NCI-H524 treated with DMSO at 0.1 percent for 48 hours (cell line): ENCODE results near the gene NKX6-2.

Experiments
- DNase-seq: peaks from one replicate; lab custom pipeline; 2025; lab: John Stamatoyannopoulos, UW

Gene NKX6-2

DNA sequence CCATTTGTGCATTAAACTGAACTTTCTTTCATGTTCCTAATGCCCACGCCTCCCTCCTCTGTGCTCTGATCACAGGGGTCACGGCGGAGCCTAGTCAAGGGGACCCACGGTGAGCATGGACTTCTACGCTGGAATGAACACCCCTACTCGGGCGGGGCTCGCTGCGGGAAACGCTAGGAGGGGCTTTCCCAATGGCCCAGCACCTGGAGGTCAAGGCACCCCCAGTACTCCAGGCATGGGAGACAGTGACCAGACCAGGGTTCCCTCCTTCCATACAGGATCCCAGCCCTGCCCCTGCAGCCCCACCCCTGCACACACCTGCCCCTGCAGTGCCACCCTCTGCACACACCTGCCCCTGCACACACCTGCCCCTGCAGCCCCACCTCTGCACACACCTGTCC, 27.1 kb upstream of the NKX6-2 start:
- no peak for DNase-seq

GRCh38 chr10:132812520-132812919, 26.6 kb upstream of the NKX6-2 start:
- DNase-seq, result no peak

DNA sequence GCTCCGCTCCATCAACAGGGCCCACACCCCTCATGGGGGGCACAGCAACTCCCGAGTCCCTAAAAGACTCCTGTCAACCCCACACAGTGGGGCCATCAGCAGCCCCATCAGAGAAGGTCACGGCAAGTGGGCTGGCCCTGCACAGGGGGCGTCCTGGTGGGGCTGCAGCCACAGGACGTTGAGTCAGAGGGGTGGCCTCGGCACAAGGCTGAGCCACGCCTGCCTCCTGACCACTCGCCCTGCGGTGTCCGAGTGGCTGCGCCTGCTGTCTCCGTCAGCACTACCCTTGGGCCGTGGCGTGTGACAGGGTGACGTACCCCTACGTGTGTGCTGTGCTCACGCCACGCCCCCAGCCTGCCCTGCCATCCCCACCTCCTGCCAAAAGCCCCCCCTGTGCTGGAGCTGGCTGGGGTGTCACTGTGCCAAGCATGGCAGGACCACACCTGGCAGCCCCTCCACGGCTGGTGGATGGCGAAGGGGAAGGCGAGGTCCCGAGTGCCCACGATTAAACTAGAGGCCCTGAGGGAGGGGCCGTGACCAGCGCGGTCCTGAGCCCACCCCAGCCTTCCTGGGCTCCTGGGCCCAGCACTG, 26.0 kb upstream of the NKX6-2 start:
- no peak for DNase-seq

DNA sequence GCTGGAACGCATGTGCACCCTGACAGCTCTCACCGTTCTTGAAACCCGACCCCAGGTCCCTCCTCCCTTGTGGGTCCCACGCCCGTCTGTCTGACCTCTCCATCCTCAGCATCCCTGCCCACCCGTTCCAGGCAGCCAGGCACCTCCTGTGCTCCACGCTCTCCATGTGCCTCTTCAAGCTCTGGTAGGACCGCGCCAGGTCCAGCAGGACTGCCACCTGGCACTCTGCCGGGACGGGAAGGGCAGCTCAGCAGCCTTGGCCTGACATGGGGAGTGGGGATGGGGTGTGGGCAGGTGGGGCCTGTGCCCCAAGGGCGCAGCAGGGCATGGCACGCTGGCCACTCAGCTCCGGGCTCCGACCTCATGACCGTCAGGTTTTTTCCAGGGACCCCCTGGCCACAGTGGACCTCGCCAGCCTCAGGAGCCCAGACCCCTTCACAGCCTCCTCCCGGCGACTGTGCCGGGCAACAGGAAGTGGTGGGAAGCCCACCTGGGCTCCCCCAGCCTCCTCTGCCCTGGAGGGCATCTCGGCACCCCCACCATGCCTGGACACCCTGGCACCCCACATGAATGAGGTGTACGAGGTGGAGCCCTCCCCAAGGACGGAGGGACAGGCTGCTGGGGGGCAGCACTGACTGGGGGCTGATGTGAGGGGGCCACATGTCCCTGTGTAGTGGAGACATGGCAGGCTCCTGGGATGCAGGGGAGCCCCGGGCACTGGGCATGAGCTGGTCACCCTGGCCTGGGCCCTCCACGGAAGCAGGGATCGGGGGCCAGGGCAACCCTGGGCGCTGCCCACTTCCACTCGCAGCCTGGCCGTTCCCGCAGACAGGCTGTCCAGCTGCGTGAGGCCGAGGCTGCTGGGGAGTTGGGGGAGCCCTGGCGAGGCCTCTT, 25.1 kb upstream of the NKX6-2 start:
- no peak for DNase-seq

DNA sequence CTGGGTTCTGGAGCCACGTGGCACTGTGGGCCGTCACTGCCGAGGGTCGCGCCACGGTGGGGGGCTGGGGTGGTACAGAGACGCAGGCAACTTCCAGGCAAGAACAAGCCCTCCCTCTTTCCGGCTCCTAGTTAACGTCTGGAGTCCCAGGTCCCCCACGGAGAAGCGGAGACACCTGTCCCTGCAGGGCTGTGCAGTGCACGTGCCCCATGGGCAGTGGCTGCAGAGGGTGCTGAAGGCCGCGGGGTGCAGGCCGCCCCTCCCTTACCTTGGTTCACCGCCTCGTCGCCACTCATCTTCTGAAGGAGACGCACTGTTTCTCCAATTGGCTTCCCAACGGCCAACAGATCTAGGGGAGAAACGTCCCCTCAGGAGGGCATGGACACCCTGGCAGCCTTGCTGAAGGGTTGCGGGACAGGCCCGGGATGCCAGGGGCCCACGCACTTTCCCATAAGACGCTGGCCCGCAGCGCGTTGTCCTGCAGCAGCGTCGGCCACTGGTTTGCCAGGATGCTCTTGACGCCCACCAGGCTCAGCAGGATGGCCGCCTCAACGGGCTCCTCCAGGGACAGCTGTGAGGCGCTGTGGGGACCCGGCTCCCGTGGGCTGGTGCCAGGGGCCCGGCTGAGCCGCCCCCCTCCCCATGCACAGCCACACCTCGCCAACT, 24.3 kb upstream of the NKX6-2 start:
- no peak for DNase-seq

GRCh38 chr10:132809232-132810140, 23.5 kb upstream of the NKX6-2 start:
- DNase-seq, result no peak

DNA sequence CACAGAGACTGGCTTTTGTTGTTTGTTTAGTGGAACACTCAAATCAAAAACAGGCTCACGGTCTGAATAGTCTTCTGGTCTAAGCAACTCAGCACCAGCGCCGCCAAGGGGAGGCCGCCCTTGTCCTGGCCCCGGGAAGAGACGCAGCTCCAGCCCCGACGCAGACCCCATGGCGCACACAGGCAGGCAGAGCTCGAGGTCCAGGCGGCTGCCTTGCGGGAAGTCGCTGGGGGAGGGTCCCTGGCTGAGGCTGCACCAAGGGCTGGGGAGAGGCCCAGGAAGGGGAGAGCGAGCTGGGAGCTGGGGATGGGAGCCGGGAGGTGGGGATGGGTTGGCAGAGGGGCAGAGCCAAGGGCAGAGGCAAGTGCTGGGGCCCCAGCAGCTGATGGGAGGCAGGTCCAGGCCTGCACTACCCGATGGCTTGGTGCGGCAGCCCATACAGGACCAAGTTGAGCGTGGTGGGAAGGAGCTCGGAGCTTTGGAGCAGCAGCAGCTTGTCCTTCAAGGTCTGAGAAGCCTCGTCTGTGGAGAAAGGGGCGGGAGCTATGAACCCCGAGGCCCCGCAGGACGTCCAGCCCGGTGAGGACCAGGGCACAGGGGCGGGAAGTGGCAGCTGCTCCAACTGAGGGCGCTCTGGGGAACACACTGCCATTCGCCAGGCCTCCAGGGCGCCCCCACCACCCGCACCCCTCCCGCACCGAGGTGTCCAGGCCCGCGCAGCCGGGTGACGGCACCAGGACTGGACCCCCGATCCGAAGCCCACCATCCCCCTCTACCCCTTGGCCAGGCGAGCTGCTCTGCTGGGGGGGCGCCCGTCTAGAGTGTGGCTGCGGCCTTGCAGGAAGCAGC, 22.7 kb upstream of the NKX6-2 start:
- DNase-seq, result no peak

DNA sequence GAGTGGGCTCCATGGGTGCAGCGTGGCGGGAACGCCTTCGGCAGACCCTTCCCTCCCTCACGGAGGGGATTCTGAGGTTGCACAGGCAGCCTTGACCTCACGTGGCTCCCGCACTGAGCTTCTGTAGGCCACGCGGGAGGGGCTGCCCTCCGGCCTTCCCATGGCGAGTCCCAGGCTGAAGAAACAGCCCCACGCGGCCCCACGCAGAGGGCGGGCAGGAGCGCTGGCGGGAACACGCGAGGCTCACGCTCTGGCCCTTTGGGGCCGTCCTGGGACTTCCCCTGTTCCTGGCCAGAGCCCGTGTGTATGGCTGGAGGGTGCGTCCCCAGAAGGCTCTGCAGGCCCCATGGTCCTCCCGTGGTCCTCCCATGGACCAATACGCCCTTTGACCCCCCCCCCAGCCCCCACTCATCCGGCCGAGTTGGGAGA, 21.7 kb upstream of the NKX6-2 start:
- no peak for DNase-seq

GRCh38 chr10:132806561-132807003, 20.6 kb upstream of the NKX6-2 start:
- no peak for DNase-seq

DNA sequence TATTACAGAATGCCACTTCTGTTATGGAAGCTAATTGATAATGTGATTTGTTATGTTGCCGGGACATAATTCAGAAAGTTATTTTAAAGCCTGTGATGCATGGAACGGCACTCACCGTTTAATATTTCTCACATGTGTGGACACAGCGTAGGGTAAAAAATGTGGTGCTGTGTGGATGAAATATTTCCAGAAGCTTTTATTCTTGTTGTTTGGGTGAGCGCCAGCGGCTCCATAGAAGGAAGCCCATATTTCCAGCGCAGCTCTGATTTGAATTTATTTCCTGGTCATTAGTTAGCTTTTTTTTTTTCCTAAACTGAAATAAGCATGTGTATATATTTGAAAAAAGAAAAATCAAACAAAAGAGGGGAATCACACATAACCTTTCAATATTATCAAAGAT, 20.2 kb upstream of the NKX6-2 start:
- no peak for DNase-seq

GRCh38 chr10:132805599-132805998, 19.7 kb upstream of the NKX6-2 start:
- no peak for DNase-seq

DNA sequence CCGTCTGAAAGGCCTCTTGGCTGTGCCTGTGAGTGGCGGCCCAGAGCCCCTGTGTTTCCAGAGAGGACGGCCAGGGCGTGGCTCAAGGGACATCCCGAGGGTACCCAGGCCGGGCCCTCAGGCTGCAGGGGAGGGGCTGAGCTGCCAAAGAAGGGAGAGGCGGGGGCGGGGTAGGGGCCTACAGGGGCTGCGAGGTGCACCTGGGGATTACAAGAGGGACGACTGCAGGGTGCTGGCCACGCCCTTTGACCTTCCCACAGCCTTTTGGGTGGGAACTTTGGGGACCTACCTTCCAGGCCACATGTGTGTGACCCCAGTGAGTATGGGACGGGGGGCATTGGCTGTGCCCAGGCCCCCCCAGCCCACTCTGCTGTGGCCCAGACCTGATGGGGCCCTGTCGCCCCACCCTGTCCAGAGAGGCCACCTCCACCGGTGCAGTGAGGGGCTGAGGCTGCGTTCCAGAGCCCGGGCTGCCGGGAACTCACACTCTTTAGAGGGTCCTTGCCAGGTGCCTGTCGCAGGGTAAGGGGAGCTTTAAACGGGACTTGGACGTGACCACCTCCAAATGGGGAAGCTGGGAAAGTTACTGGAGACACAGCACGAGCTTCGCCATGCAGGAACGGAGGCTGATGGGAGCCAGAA, 19.0 kb upstream of the NKX6-2 start:
- no peak for DNase-seq

GRCh38 chr10:132804287-132804686, 18.3 kb upstream of the NKX6-2 start:
- DNase-seq, result no peak

GRCh38 chr10:132803416-132804210, 17.7 kb upstream of the NKX6-2 start:
- DNase-seq, result no peak

DNA sequence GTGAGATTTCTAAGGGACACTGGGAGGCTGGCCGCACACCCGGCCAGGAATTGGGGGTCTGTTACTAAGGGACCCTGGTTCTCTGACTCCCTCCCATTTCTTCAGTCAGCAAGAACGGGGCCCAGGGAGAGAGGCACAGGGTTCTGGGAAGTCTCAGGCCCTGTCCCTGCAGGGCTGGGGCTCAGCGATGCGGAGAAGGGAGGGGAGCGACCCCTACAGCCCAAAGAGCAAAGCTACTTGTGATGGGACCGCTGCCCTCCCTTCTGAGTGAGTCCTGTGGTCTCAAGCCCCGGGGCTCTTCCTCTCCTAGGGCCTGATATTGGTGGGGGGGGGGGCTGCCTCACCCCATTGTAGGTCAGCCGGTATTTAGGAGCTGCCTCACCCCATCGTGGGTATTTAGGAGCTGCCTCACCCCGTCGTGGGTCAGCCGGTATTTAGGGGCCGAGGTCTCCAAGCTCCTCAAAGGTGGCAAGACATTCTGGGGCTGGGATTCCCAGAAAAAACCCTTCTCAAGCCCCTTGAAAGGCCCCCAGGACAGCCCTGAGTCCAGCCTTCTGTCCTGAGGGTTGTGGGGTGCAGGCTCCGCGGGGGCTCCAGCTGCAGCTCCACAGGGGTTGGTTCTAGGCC, 16.9 kb upstream of the NKX6-2 start:
- DNase-seq, result no peak

GRCh38 chr10:132802048-132802447, 16.1 kb upstream of the NKX6-2 start:
- no peak for DNase-seq

- no peak for DNase-seq
Measured at GRCh38 chr10:132799865-132800264, 13.9 kb upstream of the NKX6-2 start.

- DNase-seq, result no peak
Measured at GRCh38 chr10:132798876-132799275, 12.9 kb upstream of the NKX6-2 start.

GRCh38 chr10:132798403-132798802, 12.5 kb upstream of the NKX6-2 start:
- no peak for DNase-seq
